GM12892 (cell line): Measurements from ENCODE around the gene ALDH3A2.

Source experiments
- DNase-seq: peaks from one replicate; pipeline ENCODE4 v3.0.0; 2011; ENCODE audit not compliant: insufficient read length
- FAIRE-seq: peaks from 2 replicates; lab custom pipeline; 2011; peaks lifted over from hg19 to GRCh38; lab: Jason Lieb, UNC
- POLR2A ChIP-seq: IDR thresholded peaks from 2 replicates; pipeline ENCODE4 v1.6.1; 2011; ENCODE audit warnings: low read depth, low read length, control low read depth
- POLR2AphosphoS5 ChIP-seq: IDR thresholded peaks from 2 replicates; pipeline ENCODE4 v1.6.1; 2011; ENCODE audit warnings: low read depth, low read length, control low read depth
- TAF1 ChIP-seq: IDR thresholded peaks from 2 replicates; pipeline ENCODE4 v1.6.1; 2011; ENCODE audit warnings: low read depth, mild to moderate bottlenecking, control low read depth, low read length, borderline replicate concordance

The ALDH3A2 gene

GRCh38 chr17:19631905-19632304, 16.6 kb upstream of the ALDH3A2 start:
- FAIRE-seq (no peak), DNase-seq (no peak)
- no peak for TF ChIP-seq POLR2AphosphoS5
- no peak for TF ChIP-seq TAF1
- no peak for TF ChIP-seq POLR2A

- TF ChIP-seq POLR2AphosphoS5 (no peak), POLR2A (no peak), TAF1 (no peak)
- FAIRE-seq = no peak
- no peak for DNase-seq
Observed at GRCh38 chr17:19641687-19642372, 6.7 kb upstream of the ALDH3A2 start.

- TF ChIP-seq POLR2AphosphoS5 (no peak), POLR2A (no peak), TAF1 (no peak)
- DNase-seq (no peak), FAIRE-seq (no peak)
Observed at GRCh38 chr17:19642373-19642893, 6.1 kb upstream of the ALDH3A2 start.

- FAIRE-seq (no peak), DNase-seq (no peak)
Observed at GRCh38 chr17:19644493-19645210, 3.9 kb upstream of the ALDH3A2 start.

GRCh38 chr17:19645734-19646201, 2.8 kb upstream of the ALDH3A2 start:
- DNase-seq (peak; percentile 27), FAIRE-seq (peak; percentile 71)
- TF ChIP-seq POLR2A (no peak), POLR2AphosphoS5 (no peak), TAF1 (no peak)

More at GRCh38 chr17:19644493-19645210, 3.9 kb upstream of the ALDH3A2 start:
- TF ChIP-seq POLR2A (no peak), POLR2AphosphoS5 (no peak), TAF1 (no peak)

- no peak for FAIRE-seq
- TF ChIP-seq POLR2AphosphoS5 (no peak), POLR2A (no peak), TAF1 (no peak)
- no peak for DNase-seq
Observed at GRCh38 chr17:19646788-19647696, 1.5 kb upstream of the ALDH3A2 start.

GRCh38 chr17:19647697-19648474, 665 bp upstream of the ALDH3A2 start:
- DNase-seq = peak; percentile 26
- peak; percentile 46 for FAIRE-seq
- TF ChIP-seq POLR2A (no peak), TAF1 (0 out of 2 replicates have a peak, but pooled peaks have one; percentile 9)

GRCh38 chr17:19649274-19649541, 657 bp downstream of the ALDH3A2 start:
- FAIRE-seq (no peak), DNase-seq (no peak)
- no peak for TF ChIP-seq POLR2AphosphoS5

- no peak for DNase-seq
- no peak for FAIRE-seq
- TF ChIP-seq POLR2AphosphoS5 = no peak
- no peak for TF ChIP-seq TAF1
- TF ChIP-seq POLR2A = no peak
Observed at GRCh38 chr17:19650826-19651225, 2.3 kb downstream of the ALDH3A2 start.

GRCh38 chr17:19651451-19652238, 3.1 kb downstream of the ALDH3A2 start:
- TF ChIP-seq TAF1 (no peak), POLR2AphosphoS5 (no peak), POLR2A (no peak)
- no peak for FAIRE-seq
- no peak for DNase-seq
